Measurements from ENCODE around the gene ITIH4.

The ITIH4 gene

DNA sequence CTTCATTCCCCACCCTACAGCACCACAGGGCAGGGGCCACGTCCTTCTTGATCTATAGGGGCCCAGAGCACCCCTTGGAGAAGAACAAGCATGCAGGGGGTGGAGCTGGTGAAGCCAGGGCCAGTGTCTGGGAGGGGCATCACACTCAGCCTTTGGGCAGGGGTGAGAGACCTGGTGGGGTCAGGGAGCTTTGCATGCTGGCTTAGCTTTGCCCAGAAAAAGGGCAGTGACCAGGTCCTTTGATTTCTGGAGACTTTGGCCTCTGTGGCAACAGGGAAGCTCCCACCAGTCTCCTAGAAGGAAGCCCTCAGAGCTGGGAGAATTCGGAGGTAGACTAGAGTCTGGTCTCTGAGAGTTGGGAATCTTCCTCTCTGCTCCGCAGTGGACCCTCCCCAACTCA, 990 bp downstream of the ITIH4 start:
- TF ChIP-seq FOXP2 (optimal IDR thresholded peaks at IDR 0.05; ENCODE audit: borderline replicate concordance, extremely low read depth, extremely low read length, insufficient read depth) (no peak), POLR2AphosphoS5 (IDR thresholded peaks at IDR 0.05; ENCODE audit: low read depth, low read length) (no peak), SIN3A (IDR thresholded peaks at IDR 0.05; ENCODE audit: borderline replicate concordance, insufficient read depth, low read length) (no peak)
- TF ChIP-seq, protein P1, sequence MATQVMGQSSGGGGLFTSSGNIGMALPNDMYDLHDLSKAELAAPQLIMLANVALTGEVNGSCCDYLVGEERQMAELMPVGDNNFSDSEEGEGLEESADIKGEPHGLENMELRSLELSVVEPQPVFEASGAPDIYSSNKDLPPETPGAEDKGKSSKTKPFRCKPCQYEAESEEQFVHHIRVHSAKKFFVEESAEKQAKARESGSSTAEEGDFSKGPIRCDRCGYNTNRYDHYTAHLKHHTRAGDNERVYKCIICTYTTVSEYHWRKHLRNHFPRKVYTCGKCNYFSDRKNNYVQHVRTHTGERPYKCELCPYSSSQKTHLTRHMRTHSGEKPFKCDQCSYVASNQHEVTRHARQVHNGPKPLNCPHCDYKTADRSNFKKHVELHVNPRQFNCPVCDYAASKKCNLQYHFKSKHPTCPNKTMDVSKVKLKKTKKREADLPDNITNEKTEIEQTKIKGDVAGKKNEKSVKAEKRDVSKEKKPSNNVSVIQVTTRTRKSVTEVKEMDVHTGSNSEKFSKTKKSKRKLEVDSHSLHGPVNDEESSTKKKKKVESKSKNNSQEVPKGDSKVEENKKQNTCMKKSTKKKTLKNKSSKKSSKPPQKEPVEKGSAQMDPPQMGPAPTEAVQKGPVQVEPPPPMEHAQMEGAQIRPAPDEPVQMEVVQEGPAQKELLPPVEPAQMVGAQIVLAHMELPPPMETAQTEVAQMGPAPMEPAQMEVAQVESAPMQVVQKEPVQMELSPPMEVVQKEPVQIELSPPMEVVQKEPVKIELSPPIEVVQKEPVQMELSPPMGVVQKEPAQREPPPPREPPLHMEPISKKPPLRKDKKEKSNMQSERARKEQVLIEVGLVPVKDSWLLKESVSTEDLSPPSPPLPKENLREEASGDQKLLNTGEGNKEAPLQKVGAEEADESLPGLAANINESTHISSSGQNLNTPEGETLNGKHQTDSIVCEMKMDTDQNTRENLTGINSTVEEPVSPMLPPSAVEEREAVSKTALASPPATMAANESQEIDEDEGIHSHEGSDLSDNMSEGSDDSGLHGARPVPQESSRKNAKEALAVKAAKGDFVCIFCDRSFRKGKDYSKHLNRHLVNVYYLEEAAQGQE (IDR thresholded peaks at IDR 0.05; ENCODE audit: insufficient read depth in 1 of 2, low read depth in 2 of 2, low read length in 2 of 2): no peak

DNA sequence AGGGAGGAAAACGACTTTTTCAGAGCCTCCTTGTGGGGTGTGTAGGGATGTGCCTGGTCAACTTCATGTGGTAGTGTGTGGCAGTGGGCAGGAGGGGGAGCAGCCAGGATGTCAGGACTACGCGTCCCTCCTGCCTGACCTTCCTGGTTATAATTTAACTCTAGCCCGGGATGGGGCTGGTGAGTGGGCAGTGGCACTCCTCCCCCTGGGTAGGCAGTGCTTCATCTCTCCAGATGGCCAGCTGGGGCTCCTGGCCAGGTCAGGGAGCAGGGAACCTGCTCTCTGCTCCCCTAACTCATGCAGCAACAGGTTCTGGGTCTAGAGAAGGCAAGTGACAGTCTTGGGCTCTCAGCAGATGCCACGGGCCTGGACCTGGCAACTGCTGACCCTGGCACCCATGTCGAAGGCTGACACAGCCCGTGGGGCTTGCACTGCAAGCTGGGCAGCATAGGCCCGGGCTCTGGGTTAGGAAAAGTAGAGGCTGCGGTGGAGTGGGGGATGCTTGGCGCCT, 2.6 kb downstream of the ITIH4 start:
- TF ChIP-seq, protein P1 (IDR thresholded peaks at IDR 0.05; ENCODE audit: insufficient read depth in 1 of 2, low read depth in 2 of 2, low read length in 2 of 2): no peak
- no peak for TF ChIP-seq TAF1 (IDR thresholded peaks at IDR 0.05; ENCODE audit: borderline replicate concordance, insufficient read depth, low read length)
- TF ChIP-seq FOXP2 (optimal IDR thresholded peaks at IDR 0.05; ENCODE audit: borderline replicate concordance, extremely low read depth, extremely low read length, insufficient read depth): no peak
- no peak for TF ChIP-seq SIN3A (IDR thresholded peaks at IDR 0.05; ENCODE audit: borderline replicate concordance, insufficient read depth, low read length)
- TF ChIP-seq POLR2AphosphoS5 (IDR thresholded peaks at IDR 0.05; ENCODE audit: low read depth, low read length): no peak

DNA sequence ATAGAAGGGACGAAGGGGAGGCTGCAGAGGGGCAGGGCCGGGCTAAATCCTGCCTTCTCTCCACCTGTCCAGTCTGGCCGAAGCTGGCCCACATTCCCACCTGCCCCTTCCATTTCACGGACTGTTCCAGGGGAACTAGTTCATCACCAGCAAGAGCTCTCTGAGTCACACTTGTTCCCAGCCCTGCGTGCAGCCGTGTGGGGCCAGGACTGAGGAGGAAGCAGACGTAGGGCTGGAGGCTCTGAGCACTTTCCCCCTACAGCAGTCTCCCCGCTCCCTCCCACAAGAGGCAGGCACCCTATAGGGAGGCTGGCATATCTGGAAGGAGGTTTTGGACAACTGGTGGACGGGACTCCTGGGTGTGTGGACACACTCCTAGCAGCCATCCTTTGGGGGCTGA, 3.0 kb downstream of the ITIH4 start:
- TF ChIP-seq FOXP2 (optimal IDR thresholded peaks at IDR 0.05; ENCODE audit: borderline replicate concordance, extremely low read depth, extremely low read length, insufficient read depth) (no peak), POLR2AphosphoS5 (IDR thresholded peaks at IDR 0.05; ENCODE audit: low read depth, low read length) (no peak), SIN3A (IDR thresholded peaks at IDR 0.05; ENCODE audit: borderline replicate concordance, insufficient read depth, low read length) (no peak), TAF1 (IDR thresholded peaks at IDR 0.05; ENCODE audit: borderline replicate concordance, insufficient read depth, low read length) (no peak)
- TF ChIP-seq, protein P1 (IDR thresholded peaks at IDR 0.05; ENCODE audit: insufficient read depth in 1 of 2, low read depth in 2 of 2, low read length in 2 of 2): no peak

DNA sequence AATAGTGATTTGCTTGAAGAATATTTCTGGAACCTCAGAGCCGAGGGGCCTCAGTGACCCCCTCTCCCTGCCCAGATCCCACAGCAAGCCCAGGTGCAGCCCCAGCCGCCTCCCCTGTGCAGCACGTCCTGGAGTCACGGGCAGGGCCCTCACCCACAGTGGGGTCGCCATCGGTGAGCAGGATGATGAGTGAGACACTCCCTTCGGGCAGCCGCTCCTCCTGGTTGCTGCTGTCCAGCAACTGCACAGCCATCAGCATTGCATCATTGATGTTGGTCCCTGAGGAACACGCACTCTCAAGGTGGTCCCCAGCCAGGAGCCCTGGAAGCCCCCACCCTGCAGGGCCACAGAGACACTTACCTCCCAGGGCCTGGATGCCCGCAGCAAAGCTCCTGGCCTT, 6.4 kb downstream of the ITIH4 start:
- no peak for TF ChIP-seq POLR2AphosphoS5 (IDR thresholded peaks at IDR 0.05; ENCODE audit: low read depth, low read length)
- TF ChIP-seq FOXP2 (optimal IDR thresholded peaks at IDR 0.05; ENCODE audit: borderline replicate concordance, extremely low read depth, extremely low read length, insufficient read depth): no peak
- TF ChIP-seq, protein P1 (IDR thresholded peaks at IDR 0.05; ENCODE audit: insufficient read depth in 1 of 2, low read depth in 2 of 2, low read length in 2 of 2): no peak
- TF ChIP-seq SIN3A (IDR thresholded peaks at IDR 0.05; ENCODE audit: borderline replicate concordance, insufficient read depth, low read length): no peak
- TF ChIP-seq TAF1 (IDR thresholded peaks at IDR 0.05; ENCODE audit: borderline replicate concordance, insufficient read depth, low read length): no peak

DNA sequence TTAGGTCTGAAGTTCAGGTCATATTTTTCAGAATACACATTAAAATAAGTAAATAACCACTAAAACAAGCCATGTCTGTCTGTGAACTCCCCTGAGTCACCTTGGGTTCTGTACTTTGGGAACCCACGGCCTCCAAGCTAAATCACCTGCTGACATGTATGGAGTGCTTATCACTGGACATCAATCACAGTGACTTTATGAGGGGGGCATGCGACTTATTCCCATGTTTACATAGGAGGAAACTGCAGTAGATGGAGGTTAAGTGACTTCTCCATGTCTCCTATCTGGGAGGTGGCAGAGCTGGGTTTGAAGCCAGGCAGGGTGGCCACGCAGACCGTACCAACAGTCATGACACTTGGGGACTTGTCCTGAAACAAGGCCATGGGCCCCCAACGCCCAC, 8.1 kb downstream of the ITIH4 start:
- TF ChIP-seq, protein P1 (IDR thresholded peaks at IDR 0.05; ENCODE audit: insufficient read depth in 1 of 2, low read depth in 2 of 2, low read length in 2 of 2): no peak
- TF ChIP-seq TAF1 (IDR thresholded peaks at IDR 0.05; ENCODE audit: borderline replicate concordance, insufficient read depth, low read length) (no peak), SIN3A (IDR thresholded peaks at IDR 0.05; ENCODE audit: borderline replicate concordance, insufficient read depth, low read length) (no peak)

Data from PFSK-1 (cell line).